ENCODE data around the gene FAM13A. TPM values are rescaled to one million over a fixed set of nuclear protein-coding genes. Genes with fewer than 3 reads are reported as not detected.
"Not testable (repeated sequence)": the region's sequence is repeated elsewhere in the genome, so short reads cannot be mapped to it uniquely, and the experiment has no call there.

The FAM13A gene
- total and polyA plus RNA-seq, 2 experiments from 2014 or later, result 23.3 to 43.8 TPM

DNA sequence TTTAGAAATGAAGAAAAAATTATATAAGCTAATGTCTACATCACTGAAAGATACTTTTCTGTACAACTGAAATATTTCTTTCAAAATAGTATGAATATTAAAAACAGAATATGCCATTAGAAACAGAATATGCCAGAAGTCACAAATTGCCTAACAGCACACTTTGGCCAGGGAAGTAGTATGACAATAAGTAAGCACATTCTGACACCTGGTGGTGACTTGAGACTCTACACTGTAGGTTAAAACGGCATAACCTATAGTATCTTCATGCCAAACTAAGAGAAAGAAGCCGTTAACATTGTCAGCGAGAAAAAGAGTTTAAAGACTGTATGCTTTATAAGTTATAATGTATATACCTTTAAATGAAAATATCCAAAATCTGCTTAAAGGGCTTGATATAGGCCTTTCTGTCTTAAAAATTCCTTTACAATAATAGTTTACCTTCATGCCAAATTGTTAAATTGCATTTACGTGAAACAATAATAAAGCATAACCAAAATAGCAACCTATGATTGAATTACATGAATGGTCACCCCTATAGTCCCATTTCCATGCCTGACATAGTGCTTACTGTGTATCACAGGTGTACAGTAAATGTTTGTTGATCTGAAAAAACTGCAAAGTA, 32.8 kb downstream of the FAM13A start:
- Histone ChIP-seq H3K36me3 (no peaks in the 10 kb centered on the region), H3K9me3 (ENCODE audit: low read depth) (no peaks in the 10 kb centered on the region), H3K4me3 (no peak overlapping the region), H3K4me1 (ENCODE audit: low read depth) (peaks cover 34% of the 10 kb centered on the region), H3K27me3 (no peaks in the 10 kb centered on the region), H3K27ac (no peak overlapping the region)
- DNase-seq (ENCODE audit: low read depth in 1 of 2, low spot score in 1 of 2), result peak; percentile 78 to 87
- TF ChIP-seq, protein P1, sequence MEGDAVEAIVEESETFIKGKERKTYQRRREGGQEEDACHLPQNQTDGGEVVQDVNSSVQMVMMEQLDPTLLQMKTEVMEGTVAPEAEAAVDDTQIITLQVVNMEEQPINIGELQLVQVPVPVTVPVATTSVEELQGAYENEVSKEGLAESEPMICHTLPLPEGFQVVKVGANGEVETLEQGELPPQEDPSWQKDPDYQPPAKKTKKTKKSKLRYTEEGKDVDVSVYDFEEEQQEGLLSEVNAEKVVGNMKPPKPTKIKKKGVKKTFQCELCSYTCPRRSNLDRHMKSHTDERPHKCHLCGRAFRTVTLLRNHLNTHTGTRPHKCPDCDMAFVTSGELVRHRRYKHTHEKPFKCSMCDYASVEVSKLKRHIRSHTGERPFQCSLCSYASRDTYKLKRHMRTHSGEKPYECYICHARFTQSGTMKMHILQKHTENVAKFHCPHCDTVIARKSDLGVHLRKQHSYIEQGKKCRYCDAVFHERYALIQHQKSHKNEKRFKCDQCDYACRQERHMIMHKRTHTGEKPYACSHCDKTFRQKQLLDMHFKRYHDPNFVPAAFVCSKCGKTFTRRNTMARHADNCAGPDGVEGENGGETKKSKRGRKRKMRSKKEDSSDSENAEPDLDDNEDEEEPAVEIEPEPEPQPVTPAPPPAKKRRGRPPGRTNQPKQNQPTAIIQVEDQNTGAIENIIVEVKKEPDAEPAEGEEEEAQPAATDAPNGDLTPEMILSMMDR (IDR thresholded peaks at IDR 0.05; ENCODE audit: low read depth, low read length), result peak; percentile 71

DNA sequence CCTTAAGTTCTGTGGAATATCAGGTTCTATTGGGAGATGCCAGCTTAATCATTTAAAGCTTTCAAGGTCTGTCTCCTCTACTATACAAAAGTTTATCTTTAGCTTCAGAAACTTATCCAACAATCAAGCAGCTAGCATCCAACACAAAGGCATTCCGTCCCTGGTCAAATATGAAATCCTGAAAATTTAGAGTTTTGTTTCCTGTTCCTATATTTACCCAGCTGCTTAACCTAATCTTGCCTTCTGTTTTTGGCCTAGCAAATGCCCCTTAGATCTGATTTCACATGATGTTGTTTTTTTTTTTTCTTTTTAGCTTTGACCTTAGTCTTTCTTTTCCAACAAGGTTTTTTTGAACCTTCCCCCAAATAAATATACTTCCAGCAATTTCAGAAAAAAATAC, 33.8 kb downstream of the FAM13A start:
- peak overlapping the region; percentile 79 for H3K27ac ChIP-seq
- peaks cover 5% of the 10 kb centered on the region for H3K36me3 ChIP-seq
- peaks cover 34% of the 10 kb centered on the region for H3K4me1 ChIP-seq (ENCODE audit: low read depth)
- no peak for DNase-seq (ENCODE audit: low read depth in 1 of 2, low spot score in 1 of 2)
- H3K4me3 ChIP-seq, result no peak overlapping the region
- H3K9me3 ChIP-seq (ENCODE audit: low read depth), result no peaks in the 10 kb centered on the region
- H3K27me3 ChIP-seq, result no peaks in the 10 kb centered on the region
- TF ChIP-seq, protein P1 (IDR thresholded peaks at IDR 0.05; ENCODE audit: low read depth, low read length), result no peak

GRCh38 chr4:89022426-89023128, 34.4 kb downstream of the FAM13A start:
- no peaks in the 10 kb centered on the region for H3K9me3 ChIP-seq (ENCODE audit: low read depth)
- peaks cover 5% of the 10 kb centered on the region for H3K36me3 ChIP-seq
- no peak overlapping the region for H3K4me3 ChIP-seq
- H3K4me1 ChIP-seq (ENCODE audit: low read depth), result peaks cover 34% of the 10 kb centered on the region
- no peaks in the 10 kb centered on the region for H3K27me3 ChIP-seq
- H3K27ac ChIP-seq, result peak overlapping the region; percentile 79
- TF ChIP-seq, protein P1 (IDR thresholded peaks at IDR 0.05; ENCODE audit: low read depth, low read length), result no peak
- no peak for DNase-seq (ENCODE audit: low read depth in 1 of 2, low spot score in 1 of 2)

- DNase-seq (ENCODE audit: low read depth in 1 of 2, low spot score in 1 of 2), result peak in 1 of 2 donors; percentile 36
- Histone ChIP-seq H3K9me3 (ENCODE audit: low read depth) (no peaks in the 10 kb centered on the region), H3K36me3 (peaks cover 5% of the 10 kb centered on the region), H3K27me3 (no peaks in the 10 kb centered on the region), H3K27ac (peak overlapping the region; percentile 79), H3K4me3 (no peak overlapping the region), H3K4me1 (ENCODE audit: low read depth) (peaks cover 34% of the 10 kb centered on the region)
- TF ChIP-seq, protein P1 (IDR thresholded peaks at IDR 0.05; ENCODE audit: low read depth, low read length), result no peak
These were observed 35.3 kb downstream of the FAM13A start for GRCh38 chr4:89021684-89022083.

DNA sequence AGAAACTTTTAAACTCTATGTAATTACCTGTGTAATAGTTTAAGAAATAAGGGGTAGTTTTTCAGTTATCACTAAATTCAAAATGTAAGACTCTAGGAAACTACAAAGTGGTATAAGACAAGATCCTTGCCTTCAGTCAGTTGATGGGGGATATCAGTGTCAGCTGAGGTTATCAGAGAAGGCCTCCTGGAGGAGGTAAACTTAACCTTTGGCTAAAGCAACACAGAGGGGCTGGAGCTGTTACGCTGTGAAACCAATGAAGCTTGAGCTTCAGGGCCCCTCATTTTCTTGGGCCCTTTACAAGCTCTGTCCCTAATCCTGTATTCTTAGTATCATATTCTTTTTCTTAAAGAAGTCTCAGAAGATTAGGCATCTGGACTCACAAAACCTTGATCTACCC, 35.9 kb downstream of the FAM13A start:
- H3K4me3 ChIP-seq, result no peak overlapping the region
- peaks cover 5% of the 10 kb centered on the region for H3K36me3 ChIP-seq
- no peaks in the 10 kb centered on the region for H3K27me3 ChIP-seq
- H3K27ac ChIP-seq, result peak overlapping the region; percentile 79
- TF ChIP-seq, protein P1 (IDR thresholded peaks at IDR 0.05; ENCODE audit: low read depth, low read length), result no peak
- peaks cover 34% of the 10 kb centered on the region for H3K4me1 ChIP-seq (ENCODE audit: low read depth)
- no peaks in the 10 kb centered on the region for H3K9me3 ChIP-seq (ENCODE audit: low read depth)
- no peak for DNase-seq (ENCODE audit: low read depth in 1 of 2, low spot score in 1 of 2)

DNA sequence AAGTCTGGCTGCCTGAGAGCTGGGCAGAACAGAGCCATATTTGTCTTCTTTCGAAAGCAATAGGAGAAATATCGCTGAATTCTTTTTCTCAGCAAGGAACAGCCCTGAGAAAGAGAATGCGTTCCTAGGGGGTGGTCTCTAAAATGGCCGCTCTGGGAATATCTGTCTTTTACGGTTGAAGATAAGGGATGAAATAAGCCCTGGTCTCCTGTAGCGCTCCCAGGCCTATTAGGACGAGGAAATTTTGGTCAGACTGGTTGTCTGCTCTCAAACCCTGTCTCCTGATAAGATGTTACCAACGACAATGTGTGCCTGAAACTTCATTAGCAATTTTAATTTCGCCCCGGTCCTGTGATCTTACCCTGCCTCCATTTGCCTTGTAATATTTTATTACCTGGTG, 42.1 kb downstream of the FAM13A start:
- not testable (repeated sequence) for H3K4me1 ChIP-seq (ENCODE audit: low read depth); H3K4me3 ChIP-seq

More for the DNA sequence above, 42.1 kb downstream of the FAM13A start:
- not testable (repeated sequence) for H3K27me3 ChIP-seq; DNase-seq (ENCODE audit: low read depth in 1 of 2, low spot score in 1 of 2); H3K9me3 ChIP-seq (ENCODE audit: low read depth); H3K27ac ChIP-seq
- H3K36me3 ChIP-seq, result peaks cover 18% of the 10 kb centered on the region

Data from cardiac muscle cell (in vitro differentiated cells and primary cell).